Activated T-cell treated with anti-CD3 and anti-CD28 coated beads, Interleukin-2, amount 50 U/mL, for 72 hours (primary cell): ENCODE measurements around the gene ZNF148. TPM values are rescaled to one million over a fixed set of nuclear protein-coding genes. Genes with fewer than 3 reads are reported as not detected.
"Not testable (repeated sequence)": the region's sequence is repeated elsewhere in the genome, so short reads cannot be mapped to it uniquely, and the experiment has no call there.

Experiments
- ATAC-seq, 2 donors: fragments of 150-1000 bp; cut with Tn5 transposase; replicated peaks in 1 of 2; 2 replicates each; pipeline ENCODE4 v1.10.0; 2021; ENCODE audit warnings: moderate library complexity in 2 of 2, mild to moderate bottlenecking in 1 of 2
- DNase-seq, 2 donors: peaks; one replicate each; pipeline ENCODE4 v3.0.0; 2021 to 2022; ENCODE audit warnings: mixed read lengths in 1 of 2
- H3K27ac Mint-ChIP-seq: one replicate; pipeline ENCODE4 v1.8.0; 2022; ENCODE audit warnings: mild to moderate bottlenecking, moderate library complexity, mixed read lengths
- H3K27me3 Mint-ChIP-seq: one replicate; pipeline ENCODE4 v1.8.0; 2022; ENCODE audit warnings: low read depth, mixed read lengths
- H3K36me3 Mint-ChIP-seq, 2 donors: one replicate each; pipeline ENCODE4 v1.8.0; 2022; ENCODE audit warnings: mixed read lengths in 2 of 2, mild to moderate bottlenecking in 1 of 2; ENCODE audit not compliant: insufficient read depth in 2 of 2
- H3K4me1 Mint-ChIP-seq: one replicate; pipeline ENCODE4 v1.8.0; 2022; ENCODE audit warnings: low read depth, mixed read lengths
- H3K4me3 Mint-ChIP-seq, 2 donors: one replicate each; pipeline ENCODE4 v1.8.0; 2022; ENCODE audit warnings: mild to moderate bottlenecking in 2 of 2, mixed read lengths in 2 of 2, moderate library complexity in 2 of 2
- H3K9me3 Mint-ChIP-seq, 2 donors: one replicate each; pipeline ENCODE4 v1.8.0; 2022; ENCODE audit warnings: mixed read lengths in 2 of 2
- total RNA-seq, 2 donors: library from RNA; stranded (reverse); gene quantifications; one replicate each; pipeline ENCODE4 v1.2.3, GENCODE V29; 2022

Gene ZNF148
- total RNA-seq, 2 donors from 2014 or later = 42.0 to 44.7 TPM

GRCh38 chr3:125343367-125343766 lies 31.8 kb downstream of the ZNF148 start:
- not testable (repeated sequence) for ATAC-seq, H3K27ac Mint-ChIP-seq, H3K4me3 Mint-ChIP-seq, H3K27me3 Mint-ChIP-seq, DNase-seq
- peaks cover 8 to 19% of the 10 kb centered on the region in 2 donors for H3K9me3 Mint-ChIP-seq
- peaks cover 17% of the 10 kb centered on the region for H3K4me1 Mint-ChIP-seq
- peaks cover 26 to 42% of the 10 kb centered on the region in 2 donors for H3K36me3 Mint-ChIP-seq

- H3K27me3 Mint-ChIP-seq = no peaks in the 10 kb centered on the region
- H3K9me3 Mint-ChIP-seq = peaks cover 2 to 10% of the 10 kb centered on the region in 2 donors
- H3K4me1 Mint-ChIP-seq = peaks cover 44% of the 10 kb centered on the region
- DNase-seq = no peak
- no peak for ATAC-seq
- H3K4me3 Mint-ChIP-seq = no peak overlapping the region
- H3K27ac Mint-ChIP-seq = no peak overlapping the region
- peaks cover 16 to 24% of the 10 kb centered on the region in 2 donors for H3K36me3 Mint-ChIP-seq
Observed at GRCh38 chr3:125340121-125340520, 35.0 kb downstream of the ZNF148 start.

- peak; percentile 81 to 98 for ATAC-seq
- DNase-seq = no peak
- peaks cover 15% of the 10 kb centered on the region in 2 donors for H3K36me3 Mint-ChIP-seq
- H3K9me3 Mint-ChIP-seq = peaks cover 0 to 7% of the 10 kb centered on the region in 2 donors
- peaks cover 34% of the 10 kb centered on the region for H3K4me1 Mint-ChIP-seq
- peak overlapping the region; percentile 29 to 36 for H3K4me3 Mint-ChIP-seq
- peak overlapping the region; percentile 36 for H3K27ac Mint-ChIP-seq
- no peaks in the 10 kb centered on the region for H3K27me3 Mint-ChIP-seq
Observed at GRCh38 chr3:125337506-125337905, 37.6 kb downstream of the ZNF148 start.

GRCh38 chr3:125334675-125335560 lies 40.2 kb downstream of the ZNF148 start:
- Mint-ChIP-seq H3K27me3 (no peaks in the 10 kb centered on the region), H3K36me3 (peaks cover 5 to 10% of the 10 kb centered on the region in 2 donors), H3K9me3 (peaks cover 0 to 5% of the 10 kb centered on the region in 2 donors), H3K4me1 (peaks cover 43% of the 10 kb centered on the region), H3K4me3 (no peak overlapping the region), H3K27ac (no peak overlapping the region)
- ATAC-seq (no peak), DNase-seq (no peak)

GRCh38 chr3:125332504-125332903 lies 42.6 kb downstream of the ZNF148 start:
- no peak overlapping the region for H3K4me3 Mint-ChIP-seq
- DNase-seq (no peak), ATAC-seq (no peak)
- H3K9me3 Mint-ChIP-seq = peaks cover 0 to 3% of the 10 kb centered on the region in 2 donors
- H3K36me3 Mint-ChIP-seq = peaks cover 5 to 6% of the 10 kb centered on the region in 2 donors
- H3K27me3 Mint-ChIP-seq = no peaks in the 10 kb centered on the region
- H3K27ac Mint-ChIP-seq = no peak overlapping the region
- peaks cover 30% of the 10 kb centered on the region for H3K4me1 Mint-ChIP-seq

GRCh38 chr3:125331243-125331642 lies 43.9 kb downstream of the ZNF148 start:
- Mint-ChIP-seq H3K9me3 (peaks cover 0 to 3% of the 10 kb centered on the region in 2 donors), H3K27ac (no peak overlapping the region), H3K4me3 (no peak overlapping the region), H3K27me3 (no peaks in the 10 kb centered on the region), H3K36me3 (peaks cover 7 to 12% of the 10 kb centered on the region in 2 donors), H3K4me1 (peaks cover 18% of the 10 kb centered on the region)
- no peak for DNase-seq
- no peak for ATAC-seq

- no peak overlapping the region for H3K4me3 Mint-ChIP-seq
- peaks cover 9 to 21% of the 10 kb centered on the region in 2 donors for H3K36me3 Mint-ChIP-seq
- H3K9me3 Mint-ChIP-seq = peaks cover 0 to 3% of the 10 kb centered on the region in 2 donors
- no peaks in the 10 kb centered on the region for H3K27me3 Mint-ChIP-seq
- DNase-seq = no peak
- ATAC-seq = no peak
- H3K27ac Mint-ChIP-seq = no peak overlapping the region
- peaks cover 13% of the 10 kb centered on the region for H3K4me1 Mint-ChIP-seq
Observed at GRCh38 chr3:125326957-125327356, 48.2 kb downstream of the ZNF148 start.

- ATAC-seq (no peak), DNase-seq (no peak)
- no peak overlapping the region for H3K27ac Mint-ChIP-seq
- no peaks in the 10 kb centered on the region for H3K27me3 Mint-ChIP-seq
- peaks cover 8 to 22% of the 10 kb centered on the region in 2 donors for H3K36me3 Mint-ChIP-seq
- no peak overlapping the region for H3K4me3 Mint-ChIP-seq
- H3K4me1 Mint-ChIP-seq = peaks cover 4% of the 10 kb centered on the region
- peaks cover 0 to 3% of the 10 kb centered on the region in 2 donors for H3K9me3 Mint-ChIP-seq
Observed at GRCh38 chr3:125325746-125326145, 49.4 kb downstream of the ZNF148 start.

- Mint-ChIP-seq H3K36me3 (peaks cover 8 to 22% of the 10 kb centered on the region in 2 donors), H3K4me1 (peaks cover 4% of the 10 kb centered on the region), H3K27ac (no peak overlapping the region), H3K4me3 (no peak overlapping the region), H3K27me3 (no peaks in the 10 kb centered on the region), H3K9me3 (peaks cover 0 to 3% of the 10 kb centered on the region in 2 donors)
- no peak for DNase-seq
- ATAC-seq = no peak
Observed at GRCh38 chr3:125324341-125324740, 50.8 kb downstream of the ZNF148 start.

- Mint-ChIP-seq H3K4me3 (no peak overlapping the region), H3K36me3 (peaks cover 8 to 19% of the 10 kb centered on the region in 2 donors), H3K9me3 (peaks cover 0 to 3% of the 10 kb centered on the region in 2 donors), H3K4me1 (peaks cover 8% of the 10 kb centered on the region), H3K27ac (no peak overlapping the region), H3K27me3 (no peaks in the 10 kb centered on the region)
- ATAC-seq (no peak), DNase-seq (no peak)
Observed at GRCh38 chr3:125322917-125323316, 52.2 kb downstream of the ZNF148 start.

GRCh38 chr3:125322166-125322565 lies 53.0 kb downstream of the ZNF148 start:
- no peaks in the 10 kb centered on the region for H3K27me3 Mint-ChIP-seq
- H3K4me1 Mint-ChIP-seq = peaks cover 8% of the 10 kb centered on the region
- no peak for ATAC-seq
- H3K9me3 Mint-ChIP-seq = peaks cover 0 to 3% of the 10 kb centered on the region in 2 donors
- H3K27ac Mint-ChIP-seq = no peak overlapping the region
- H3K4me3 Mint-ChIP-seq = no peak overlapping the region
- H3K36me3 Mint-ChIP-seq = peaks cover 7 to 20% of the 10 kb centered on the region in 2 donors
- DNase-seq = no peak

GRCh38 chr3:125319765-125320164 lies 55.4 kb downstream of the ZNF148 start:
- no peak overlapping the region for H3K4me3 Mint-ChIP-seq
- H3K36me3 Mint-ChIP-seq = peaks cover 4 to 7% of the 10 kb centered on the region in 2 donors
- DNase-seq = no peak
- H3K27ac Mint-ChIP-seq = no peak overlapping the region
- no peaks in the 10 kb centered on the region for H3K27me3 Mint-ChIP-seq
- H3K9me3 Mint-ChIP-seq = no peaks in the 10 kb centered on the region
- peaks cover 10% of the 10 kb centered on the region for H3K4me1 Mint-ChIP-seq
- ATAC-seq = no peak

GRCh38 chr3:125318871-125319270 lies 56.3 kb downstream of the ZNF148 start:
- Mint-ChIP-seq H3K36me3 (peaks cover 4 to 7% of the 10 kb centered on the region in 2 donors), H3K4me3 (no peak overlapping the region), H3K27me3 (no peaks in the 10 kb centered on the region), H3K27ac (no peak overlapping the region), H3K4me1 (peaks cover 13% of the 10 kb centered on the region), H3K9me3 (no peaks in the 10 kb centered on the region)
- DNase-seq (no peak), ATAC-seq (no peak)
